ENCODE measurements around the gene RBM22.

Gene RBM22

DNA sequence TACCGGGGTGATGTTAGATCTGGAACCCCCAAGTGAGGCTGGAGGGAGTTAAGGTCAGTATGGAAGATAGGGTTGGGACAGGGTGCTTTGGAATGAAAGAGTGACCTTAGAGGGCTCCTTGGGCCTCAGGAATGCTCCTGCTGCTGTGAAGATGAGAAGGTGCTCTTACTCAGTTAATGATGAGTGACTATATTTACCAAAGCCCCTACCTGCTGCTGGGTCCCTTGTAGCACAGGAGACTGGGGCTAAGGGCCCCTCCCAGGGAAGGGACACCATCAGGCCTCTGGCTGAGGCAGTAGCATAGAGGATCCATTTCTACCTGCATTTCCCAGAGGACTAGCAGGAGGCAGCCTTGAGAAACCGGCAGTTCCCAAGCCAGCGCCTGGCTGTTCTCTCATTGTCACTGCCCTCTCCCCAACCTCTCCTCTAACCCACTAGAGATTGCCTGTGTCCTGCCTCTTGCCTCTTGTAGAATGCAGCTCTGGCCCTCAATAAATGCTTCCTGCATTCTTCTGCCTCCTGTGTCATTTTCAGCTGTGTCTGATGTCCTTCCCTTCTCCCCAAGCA lies 42.1 kb downstream of the RBM22 start:
- no peak for DNase-seq (ENCODE audit: low read depth)
- H3K4me3 ChIP-seq (ENCODE audit: low read length) = no peak overlapping the region
- TF ChIP-seq, protein P1, sequence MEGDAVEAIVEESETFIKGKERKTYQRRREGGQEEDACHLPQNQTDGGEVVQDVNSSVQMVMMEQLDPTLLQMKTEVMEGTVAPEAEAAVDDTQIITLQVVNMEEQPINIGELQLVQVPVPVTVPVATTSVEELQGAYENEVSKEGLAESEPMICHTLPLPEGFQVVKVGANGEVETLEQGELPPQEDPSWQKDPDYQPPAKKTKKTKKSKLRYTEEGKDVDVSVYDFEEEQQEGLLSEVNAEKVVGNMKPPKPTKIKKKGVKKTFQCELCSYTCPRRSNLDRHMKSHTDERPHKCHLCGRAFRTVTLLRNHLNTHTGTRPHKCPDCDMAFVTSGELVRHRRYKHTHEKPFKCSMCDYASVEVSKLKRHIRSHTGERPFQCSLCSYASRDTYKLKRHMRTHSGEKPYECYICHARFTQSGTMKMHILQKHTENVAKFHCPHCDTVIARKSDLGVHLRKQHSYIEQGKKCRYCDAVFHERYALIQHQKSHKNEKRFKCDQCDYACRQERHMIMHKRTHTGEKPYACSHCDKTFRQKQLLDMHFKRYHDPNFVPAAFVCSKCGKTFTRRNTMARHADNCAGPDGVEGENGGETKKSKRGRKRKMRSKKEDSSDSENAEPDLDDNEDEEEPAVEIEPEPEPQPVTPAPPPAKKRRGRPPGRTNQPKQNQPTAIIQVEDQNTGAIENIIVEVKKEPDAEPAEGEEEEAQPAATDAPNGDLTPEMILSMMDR (conservative IDR thresholded peaks at IDR 0.05; ENCODE audit: low read length) = no peak

DNA sequence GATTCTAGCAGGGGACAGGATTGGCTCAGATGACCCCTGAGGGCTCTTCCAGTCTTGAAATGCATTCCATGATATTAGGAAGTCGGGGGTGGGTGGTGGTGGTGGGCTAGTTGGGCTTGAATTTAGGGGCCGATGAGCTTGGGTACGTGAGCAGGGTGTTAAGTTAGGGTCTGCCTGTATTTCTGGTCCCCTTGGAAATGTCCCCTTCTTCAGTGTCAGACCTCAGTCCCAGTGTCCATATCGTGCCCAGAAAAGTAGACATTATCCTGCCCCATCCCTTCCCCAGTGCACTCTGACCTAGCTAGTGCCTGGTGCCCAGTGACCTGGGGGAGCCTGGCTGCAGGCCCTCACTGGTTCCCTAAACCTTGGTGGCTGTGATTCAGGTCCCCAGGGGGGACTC lies 42.7 kb downstream of the RBM22 start:
- H3K4me3 ChIP-seq (ENCODE audit: low read length) = no peak overlapping the region
- TF ChIP-seq, protein P1 (conservative IDR thresholded peaks at IDR 0.05; ENCODE audit: low read length) = no peak
- DNase-seq (ENCODE audit: low read depth) = no peak

DNA sequence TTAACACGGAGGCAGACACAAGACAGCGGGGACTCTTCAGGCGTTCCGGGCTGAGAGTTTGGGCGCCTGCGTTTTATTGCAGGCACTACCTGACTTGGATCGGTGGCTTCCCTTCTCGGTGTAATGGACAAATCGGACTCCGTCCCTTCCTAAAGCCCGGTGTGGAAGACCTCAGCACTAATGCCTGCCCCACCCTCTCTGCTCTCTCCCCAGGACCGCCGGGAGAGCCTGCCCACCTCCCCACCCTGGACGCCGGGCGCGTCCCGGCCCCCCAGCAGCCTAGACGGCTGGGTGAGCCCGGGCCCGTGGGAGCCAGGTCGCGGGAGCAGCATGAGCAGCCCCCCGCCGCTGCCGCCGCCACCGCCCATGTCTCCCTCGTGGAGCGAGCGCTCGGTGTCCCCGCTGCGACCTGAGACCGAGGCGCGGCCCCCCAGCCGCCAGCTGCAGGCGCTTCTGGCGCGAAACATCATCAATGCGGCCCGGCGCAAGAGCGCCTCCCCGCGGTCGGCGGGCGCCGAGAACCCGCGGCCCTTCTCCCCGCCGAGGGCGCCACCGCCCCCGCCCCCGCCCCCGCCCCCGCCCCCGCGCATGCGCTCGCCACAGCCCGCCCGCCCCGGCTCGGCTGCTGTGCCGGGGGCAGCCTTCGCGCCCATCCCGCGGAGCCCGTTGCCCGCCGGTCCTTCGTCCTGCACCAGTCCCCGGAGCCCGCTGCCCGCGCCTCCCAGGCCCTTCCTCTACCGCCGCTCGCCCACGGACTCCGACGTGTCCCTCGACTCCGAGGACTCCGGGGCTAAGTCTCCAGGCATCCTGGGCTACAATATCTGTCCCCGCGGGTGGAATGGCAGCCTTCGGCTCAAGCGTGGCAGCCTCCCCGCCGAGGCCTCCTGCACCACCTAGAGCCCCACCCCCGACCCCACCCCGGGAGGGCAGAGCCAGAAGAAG lies 44.4 kb downstream of the RBM22 start:
- DNase-seq (ENCODE audit: low read depth) = peak; percentile 42
- TF ChIP-seq, protein P1 (conservative IDR thresholded peaks at IDR 0.05; ENCODE audit: low read length) = peak; percentile 52
- H3K4me3 ChIP-seq (ENCODE audit: low read length) = peak overlapping the region; percentile 60

DNA sequence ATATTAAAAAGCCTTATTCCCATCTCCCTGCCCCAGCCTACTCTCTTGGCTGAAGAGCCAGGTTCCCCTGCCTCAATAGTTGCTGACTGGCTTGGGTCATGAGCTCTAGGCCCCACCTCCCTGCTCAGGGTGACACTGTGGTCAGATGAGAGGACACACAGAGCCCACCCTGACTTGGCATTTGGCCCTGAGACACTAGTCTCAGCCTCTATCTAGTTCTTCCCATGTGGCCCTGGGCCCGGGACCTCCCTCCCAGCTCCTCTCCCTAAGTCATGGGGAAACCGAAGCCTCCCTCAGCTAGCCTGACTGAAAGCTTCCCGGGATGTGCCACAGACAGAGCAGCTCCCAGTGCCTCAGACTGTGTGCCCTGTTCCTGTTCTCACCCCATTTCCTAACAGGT lies 45.6 kb downstream of the RBM22 start:
- no peak overlapping the region for H3K4me3 ChIP-seq (ENCODE audit: low read length)
- TF ChIP-seq, protein P1 (conservative IDR thresholded peaks at IDR 0.05; ENCODE audit: low read length) = no peak
- DNase-seq (ENCODE audit: low read depth) = no peak

DNA sequence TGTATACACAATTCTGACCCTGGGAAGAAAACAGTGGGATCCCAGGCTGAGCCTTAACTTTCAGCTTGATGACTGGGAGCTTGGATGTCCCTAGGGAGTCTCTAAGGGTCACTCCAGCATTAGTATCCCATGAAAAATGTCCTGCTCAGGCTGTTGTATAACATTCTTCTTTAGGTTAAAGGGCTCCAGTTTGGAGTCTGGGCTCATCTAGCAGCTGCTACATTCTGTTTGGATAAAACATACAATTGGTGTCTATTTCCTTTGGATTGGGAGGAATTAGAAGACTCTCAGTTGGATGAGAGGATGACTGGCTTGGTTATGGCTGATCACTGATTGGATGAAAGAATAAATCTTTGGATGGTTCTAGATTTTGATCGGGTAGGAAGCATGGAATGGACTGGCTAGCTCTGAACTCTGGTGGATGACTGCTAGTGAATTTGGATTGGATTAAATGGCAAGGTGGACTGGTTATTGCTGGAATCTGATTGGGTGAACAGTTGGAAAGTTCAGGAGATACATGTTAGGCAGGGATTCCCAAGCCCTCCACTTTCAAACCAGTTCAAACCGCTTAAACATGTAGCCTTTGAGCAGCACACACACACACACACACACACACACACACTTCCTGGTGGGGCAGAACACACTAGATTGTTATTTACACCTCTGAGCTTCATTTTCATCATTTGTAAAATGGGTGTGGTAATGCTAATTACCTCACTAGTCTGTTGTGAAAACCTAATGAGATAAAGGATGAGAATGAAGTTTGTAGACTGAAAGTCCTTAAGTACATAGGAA lies 46.9 kb downstream of the RBM22 start:
- no peak overlapping the region for H3K4me3 ChIP-seq (ENCODE audit: low read length)
- no peak for DNase-seq (ENCODE audit: low read depth)
- TF ChIP-seq, protein P1 (conservative IDR thresholded peaks at IDR 0.05; ENCODE audit: low read length) = no peak

DNA sequence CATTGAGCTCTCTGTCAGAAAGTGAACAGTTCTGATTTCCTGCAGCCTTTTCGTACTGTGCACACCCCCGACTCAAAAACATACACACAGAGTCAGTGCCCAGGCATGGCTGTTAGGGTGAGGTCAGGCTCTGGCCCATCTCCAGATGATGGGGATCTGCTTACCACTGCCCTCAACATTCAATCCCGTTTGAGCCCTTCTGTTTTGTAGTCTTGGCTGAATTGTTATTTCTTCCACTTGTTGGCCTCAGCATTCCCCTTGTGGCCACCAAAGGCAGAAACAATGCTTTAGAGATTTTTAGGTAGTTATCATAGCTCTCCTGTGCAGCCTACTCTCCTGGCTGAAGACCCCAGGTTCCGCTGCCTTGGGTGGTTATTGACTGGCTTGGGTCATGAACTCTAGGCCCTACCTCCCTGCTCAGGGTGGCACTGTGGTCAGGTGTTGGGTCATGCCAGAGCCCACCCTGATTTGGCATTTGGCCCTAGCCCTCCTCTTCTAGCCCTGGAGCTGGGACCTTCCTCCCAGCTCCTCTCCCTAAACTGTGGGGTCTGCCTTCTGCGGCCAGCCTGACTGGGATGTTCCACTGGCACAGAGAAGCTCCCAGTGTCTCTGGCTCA lies 47.6 kb downstream of the RBM22 start:
- TF ChIP-seq, protein P1 (conservative IDR thresholded peaks at IDR 0.05; ENCODE audit: low read length) = peak; percentile 52
- DNase-seq (ENCODE audit: low read depth) = peak; percentile 61

More for the DNA sequence above, 47.6 kb downstream of the RBM22 start:
- H3K4me3 ChIP-seq (ENCODE audit: low read length) = no peak overlapping the region
